ENCODE results near the gene RALGDS.
"Not testable (repeated sequence)": the region's sequence is repeated elsewhere in the genome, so short reads cannot be mapped to it uniquely, and the experiment has no call there.

Gene RALGDS

GRCh38 chr9:133063500-133064231 is 57.4 kb downstream of the RALGDS start:
- no peak for DNase-seq

- DNase-seq, result no peak
These were observed 57.9 kb downstream of the RALGDS start for GRCh38 chr9:133063159-133063499.

GRCh38 chr9:133062569-133062968 is 58.5 kb downstream of the RALGDS start:
- DNase-seq, result not testable (repeated sequence)

- not testable (repeated sequence) for DNase-seq
These were observed 59.3 kb downstream of the RALGDS start, which contains the start of gene CEL for GRCh38 chr9:133061764-133062145. Gene CEL (plus strand): TSS chr9:133061981. CDS start chr9:133062003, 22 bp downstream.

GRCh38 chr9:133061019-133061763 is 59.8 kb downstream of the RALGDS start:
- not testable (repeated sequence) for DNase-seq

GRCh38 chr9:133060417-133060841 is 60.6 kb downstream of the RALGDS start:
- DNase-seq, result no peak

- DNase-seq, result no peak
These were observed 61.4 kb downstream of the RALGDS start for GRCh38 chr9:133059623-133060022.

GRCh38 chr9:133058550-133059320 is 62.3 kb downstream of the RALGDS start:
- DNase-seq, result no peak

GRCh38 chr9:133058071-133058470 is 63.0 kb downstream of the RALGDS start:
- DNase-seq, result no peak

GRCh38 chr9:133057553-133057952 is 63.5 kb downstream of the RALGDS start:
- DNase-seq, result no peak

GRCh38 chr9:133057006-133057405 is 64.0 kb downstream of the RALGDS start:
- no peak for DNase-seq

- DNase-seq, result no peak
These were observed 64.5 kb downstream of the RALGDS start for GRCh38 chr9:133056533-133056932.

- DNase-seq, result no peak
These were observed 65.1 kb downstream of the RALGDS start for GRCh38 chr9:133055788-133056420.

GRCh38 chr9:133054966-133055365 is 66.1 kb downstream of the RALGDS start:
- no peak for DNase-seq

GRCh38 chr9:133054194-133054890 is 66.7 kb downstream of the RALGDS start:
- DNase-seq, result no peak

GRCh38 chr9:133051966-133052539 is 69.0 kb downstream of the RALGDS start:
- no peak for DNase-seq

- DNase-seq, result no peak
These were observed 69.6 kb downstream of the RALGDS start for GRCh38 chr9:133051281-133051900.

- DNase-seq, result no peak
These were observed 70.3 kb downstream of the RALGDS start for GRCh38 chr9:133050781-133051180.

- no peak for DNase-seq
These were observed 70.9 kb downstream of the RALGDS start for GRCh38 chr9:133050142-133050541.

GRCh38 chr9:133049043-133049442 is 72.0 kb downstream of the RALGDS start:
- DNase-seq, result no peak

GRCh38 chr9:133048595-133048994 is 72.4 kb downstream of the RALGDS start:
- peak; percentile 44 for DNase-seq

Measured in CD4-positive, alpha-beta T cell treated with Interleukin-21 for 1 hour (primary cell).